Measurements from ENCODE around the gene FGFR3.

Gene FGFR3

GRCh38 chr4:1770791-1771231 lies 22.3 kb upstream of the FGFR3 start:
- no peak for DNase-seq

- no peak for DNase-seq
These were observed 21.4 kb upstream of the FGFR3 start for GRCh38 chr4:1771555-1772305.

- DNase-seq = no peak
These were observed 20.1 kb upstream of the FGFR3 start for GRCh38 chr4:1772853-1773538.

- no peak for DNase-seq
These were observed 19.3 kb upstream of the FGFR3 start for GRCh38 chr4:1773754-1774153.

GRCh38 chr4:1775731-1776500 lies 17.2 kb upstream of the FGFR3 start:
- no peak for DNase-seq

- DNase-seq = no peak
These were observed 16.5 kb upstream of the FGFR3 start for GRCh38 chr4:1776521-1777161.

GRCh38 chr4:1777822-1778641 lies 15.1 kb upstream of the FGFR3 start:
- DNase-seq = no peak

GRCh38 chr4:1778642-1779392 lies 14.3 kb upstream of the FGFR3 start:
- DNase-seq = no peak

GRCh38 chr4:1779588-1780382 lies 13.3 kb upstream of the FGFR3 start:
- DNase-seq = no peak

GRCh38 chr4:1780435-1780834 lies 12.7 kb upstream of the FGFR3 start:
- DNase-seq = no peak

- no peak for DNase-seq
These were observed 10.1 kb upstream of the FGFR3 start for GRCh38 chr4:1783015-1783414.

GRCh38 chr4:1783970-1784369 lies 9.1 kb upstream of the FGFR3 start:
- no peak for DNase-seq

- no peak for DNase-seq
These were observed 8.7 kb upstream of the FGFR3 start for GRCh38 chr4:1784395-1784788.

- no peak for DNase-seq
These were observed 8.1 kb upstream of the FGFR3 start for GRCh38 chr4:1784789-1785591.

GRCh38 chr4:1785592-1785991 lies 7.5 kb upstream of the FGFR3 start:
- DNase-seq = no peak

GRCh38 chr4:1786544-1787362 lies 6.3 kb upstream of the FGFR3 start:
- DNase-seq = no peak

- DNase-seq = no peak
These were observed 5.5 kb upstream of the FGFR3 start for GRCh38 chr4:1787411-1788077.

GRCh38 chr4:1788254-1788973 lies 4.7 kb upstream of the FGFR3 start:
- DNase-seq = no peak

Data from RPMI8226 (cell line).